ENCODE data around the gene BRD3.

DNA sequence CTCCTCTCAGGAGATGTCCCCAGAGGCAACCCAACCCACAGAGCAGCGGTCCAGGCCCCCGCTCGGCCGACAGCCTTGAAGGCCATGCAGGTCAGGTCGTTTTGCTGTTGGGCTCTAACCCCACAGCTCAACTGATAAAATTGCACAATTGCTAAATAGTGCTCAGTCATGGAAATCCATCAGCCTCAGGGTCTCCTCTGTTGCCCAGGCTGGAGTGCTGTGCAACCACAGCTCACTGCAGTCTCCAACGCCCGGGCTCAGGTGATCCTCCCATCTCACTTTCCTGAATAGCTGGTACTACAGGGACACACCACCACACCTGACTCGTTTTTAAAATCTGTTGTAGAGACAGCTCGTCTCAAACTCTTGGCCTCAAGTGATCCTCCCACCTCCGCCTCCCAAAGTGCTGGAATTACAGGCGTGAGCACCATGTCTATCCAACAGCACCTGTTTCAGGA lies 24.3 kb downstream of the BRD3 start:
- no peak for TF ChIP-seq POLR2A (IDR thresholded peaks at IDR 0.05)
- TF ChIP-seq, protein P1, sequence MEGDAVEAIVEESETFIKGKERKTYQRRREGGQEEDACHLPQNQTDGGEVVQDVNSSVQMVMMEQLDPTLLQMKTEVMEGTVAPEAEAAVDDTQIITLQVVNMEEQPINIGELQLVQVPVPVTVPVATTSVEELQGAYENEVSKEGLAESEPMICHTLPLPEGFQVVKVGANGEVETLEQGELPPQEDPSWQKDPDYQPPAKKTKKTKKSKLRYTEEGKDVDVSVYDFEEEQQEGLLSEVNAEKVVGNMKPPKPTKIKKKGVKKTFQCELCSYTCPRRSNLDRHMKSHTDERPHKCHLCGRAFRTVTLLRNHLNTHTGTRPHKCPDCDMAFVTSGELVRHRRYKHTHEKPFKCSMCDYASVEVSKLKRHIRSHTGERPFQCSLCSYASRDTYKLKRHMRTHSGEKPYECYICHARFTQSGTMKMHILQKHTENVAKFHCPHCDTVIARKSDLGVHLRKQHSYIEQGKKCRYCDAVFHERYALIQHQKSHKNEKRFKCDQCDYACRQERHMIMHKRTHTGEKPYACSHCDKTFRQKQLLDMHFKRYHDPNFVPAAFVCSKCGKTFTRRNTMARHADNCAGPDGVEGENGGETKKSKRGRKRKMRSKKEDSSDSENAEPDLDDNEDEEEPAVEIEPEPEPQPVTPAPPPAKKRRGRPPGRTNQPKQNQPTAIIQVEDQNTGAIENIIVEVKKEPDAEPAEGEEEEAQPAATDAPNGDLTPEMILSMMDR (IDR thresholded peaks at IDR 0.05), result no peak
- TF ChIP-seq EP300 (IDR thresholded peaks at IDR 0.05), result no peak
- TF ChIP-seq POLR2AphosphoS5 (IDR thresholded peaks at IDR 0.05), result no peak
